Kidney epithelial cell (primary cell): ENCODE measurements around the gene RAB7A. TPM values are rescaled to one million over a fixed set of nuclear protein-coding genes. Genes with fewer than 3 reads are reported as not detected.

Experiments used
- DNase-seq: peaks from one replicate; pipeline ENCODE4 v3.0.0-alpha.2; 2010; ENCODE audit warnings: low read depth
- H3K27me3 ChIP-seq: 2 replicates; pipeline ENCODE4 v1.6.0; 2011; ENCODE audit warnings: low read length; ENCODE audit not compliant: control insufficient read depth, insufficient read depth
- H3K36me3 ChIP-seq: 2 replicates; pipeline ENCODE4 v1.5.1; 2011; ENCODE audit warnings: low read length; ENCODE audit not compliant: control insufficient read depth, insufficient read depth
- H3K4me3 ChIP-seq: 2 replicates; pipeline ENCODE4 v1.5.1; 2011; ENCODE audit warnings: low read depth, mild to moderate bottlenecking, control low read depth, low read length
- CTCF ChIP-seq: IDR thresholded peaks from 2 replicates; pipeline ENCODE4 v1.5.1; 2011; ENCODE audit warnings: mild to moderate bottlenecking, moderate library complexity, low read length, control low read depth, inconsistent platforms; ENCODE audit not compliant: insufficient read depth, poor library complexity, severe bottlenecking
- total RNA-seq: library from RNA; depleted of rRNA; stranded (reverse); fragments of >200 nt; gene quantifications from 2 replicates; pipeline ENCODE4 v1.2.3, GENCODE V29; 2015

Gene RAB7A
- total RNA-seq, 1 donor from 2014 or later = 114 TPM

DNA sequence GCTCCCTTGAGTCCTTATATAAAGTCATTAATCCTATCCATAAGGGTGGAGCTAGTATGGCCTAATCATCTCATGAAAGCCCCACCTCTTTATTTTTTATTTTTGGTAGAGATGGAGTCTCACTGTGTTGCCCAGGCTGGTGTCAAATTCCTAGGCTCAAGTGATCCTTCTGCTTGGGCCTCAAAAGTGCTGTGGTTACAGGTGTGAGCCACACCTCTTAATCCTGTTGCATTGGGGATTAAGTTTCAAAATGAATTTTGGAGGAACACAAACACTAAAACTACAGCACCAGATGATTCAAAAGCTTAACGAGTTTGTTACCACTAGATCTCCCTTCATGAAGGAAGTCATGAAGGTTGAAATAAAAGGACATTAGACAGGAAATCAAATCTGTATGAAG is 27.7 kb downstream of the RAB7A start:
- no peak for TF ChIP-seq CTCF
- H3K36me3 ChIP-seq = no peaks in the 10 kb centered on the region
- DNase-seq = no peak
- no peaks in the 10 kb centered on the region for H3K27me3 ChIP-seq
- H3K4me3 ChIP-seq = no peak overlapping the region

- no peak for TF ChIP-seq CTCF
- Histone ChIP-seq H3K36me3 (no peaks in the 10 kb centered on the region), H3K4me3 (no peak overlapping the region), H3K27me3 (no peaks in the 10 kb centered on the region)
- no peak for DNase-seq
Measured at GRCh38 chr3:128760042-128760441, 34.1 kb downstream of the RAB7A start.

DNA sequence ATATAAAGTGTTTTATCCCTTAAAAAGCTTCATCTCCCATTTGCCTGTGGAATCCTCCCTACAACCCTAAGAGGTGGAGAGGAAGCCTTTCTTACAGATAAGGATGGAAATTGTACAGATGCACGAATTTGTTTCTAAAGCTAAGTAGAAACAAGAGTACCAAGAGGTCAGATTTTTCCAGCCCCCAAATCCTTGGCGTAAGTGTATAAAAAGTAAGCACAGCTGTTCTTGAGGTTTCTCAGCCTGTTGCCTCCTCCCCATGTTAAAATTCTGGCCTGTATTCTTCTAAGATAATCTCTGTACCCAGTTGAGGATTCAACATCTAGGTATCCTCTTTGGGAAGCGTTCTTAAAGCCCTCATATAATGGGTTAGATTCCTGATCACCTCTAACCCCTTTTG is 34.9 kb downstream of the RAB7A start:
- Histone ChIP-seq H3K36me3 (no peaks in the 10 kb centered on the region), H3K4me3 (no peak overlapping the region), H3K27me3 (no peaks in the 10 kb centered on the region)
- TF ChIP-seq CTCF = no peak
- no peak for DNase-seq

- no peak for TF ChIP-seq CTCF
- no peaks in the 10 kb centered on the region for H3K27me3 ChIP-seq
- H3K36me3 ChIP-seq = no peaks in the 10 kb centered on the region
- no peak overlapping the region for H3K4me3 ChIP-seq
- no peak for DNase-seq
Measured at GRCh38 chr3:128761392-128761791, 35.4 kb downstream of the RAB7A start.

- no peak for TF ChIP-seq CTCF
- H3K36me3 ChIP-seq = no peaks in the 10 kb centered on the region
- no peak overlapping the region for H3K4me3 ChIP-seq
- DNase-seq = no peak
- H3K27me3 ChIP-seq = no peaks in the 10 kb centered on the region
Measured at GRCh38 chr3:128763967-128764366, 38.0 kb downstream of the RAB7A start.

- H3K4me3 ChIP-seq = no peak overlapping the region
- H3K36me3 ChIP-seq = no peaks in the 10 kb centered on the region
- TF ChIP-seq CTCF = no peak
- DNase-seq = no peak
- no peaks in the 10 kb centered on the region for H3K27me3 ChIP-seq
Measured at GRCh38 chr3:128764863-128765262, 38.9 kb downstream of the RAB7A start.
